ENCODE results near the gene SZRD1. TPM values are rescaled to one million over a fixed set of nuclear protein-coding genes. Genes with fewer than 3 reads are reported as not detected.

Gene SZRD1
- total RNA-seq, 2 donors from 2014 or later: 111 to 123 TPM

Other genes with a start within 250 kb of the SZRD1 start
- gene EPHA2, start 211.2 kb upstream of the SZRD1 start, total RNA-seq: 10 to 100 TPM; 44.3 to 48.1 TPM
- gene ARHGEF19, start 154.6 kb upstream of the SZRD1 start, total RNA-seq: 10 to 100 TPM in 1 of 2 donors, 1 to 10 TPM in 1; 8.0 to 10.6 TPM
- gene CPLANE2, start 130.1 kb upstream of the SZRD1 start, total RNA-seq: 1 to 10 TPM; 5.9 to 7.6 TPM
- 10 to 100 TPM; 13.4 to 14.8 TPM for gene FBXO42, start 14.8 kb upstream of the SZRD1 start, total RNA-seq
- not detected for gene SPATA21, start 70.2 kb downstream of the SZRD1 start, total RNA-seq
- 10 to 100 TPM; 41.5 to 57.0 TPM for gene NECAP2, start 73.5 kb downstream of the SZRD1 start, total RNA-seq
- 1,000 to 10,000 TPM; 3,977 to 5,589 TPM for gene RNU1-1, start 147.0 kb downstream of the SZRD1 start, total RNA-seq
- gene NBPF1, start 246.3 kb downstream of the SZRD1 start, total RNA-seq: 100 to 1,000 TPM; 101 to 109 TPM

All from left colon (tissue), 2 donors.